ENCODE measurements around the gene RILP.
A peak's percentile ranks its signal among the peaks of the same experiment; 100 is the strongest.
"Not testable (repeated sequence)": the region's sequence is repeated elsewhere in the genome, so short reads cannot be mapped to it uniquely, and the experiment has no call there.

Gene RILP

GRCh38 chr17:1649844-1650501 is at the start of gene RILP:
Gene RILP, minus strand, starts transcription at chr17:1649866. Its CDS starts 62 bp downstream, at chr17:1649804.
- peak within 1 kb of the TSS; percentile 66 for H3K4me3 ChIP-seq (ENCODE audit: low read depth, low read length)
- TF ChIP-seq CTCF (IDR thresholded peaks at IDR 0.05; ENCODE audit: low read depth, low read length), result no peak

- no peak for TF ChIP-seq CTCF (IDR thresholded peaks at IDR 0.05; ENCODE audit: low read depth, low read length)
- no peak overlapping the region for H3K4me3 ChIP-seq (ENCODE audit: low read depth, low read length)
Measured at GRCh38 chr17:1697681-1698080, 48.0 kb upstream of the RILP start.

GRCh38 chr17:1695365-1695764 is 45.7 kb upstream of the RILP start:
- no peak overlapping the region for H3K4me3 ChIP-seq (ENCODE audit: low read depth, low read length)
- TF ChIP-seq CTCF (IDR thresholded peaks at IDR 0.05; ENCODE audit: low read depth, low read length), result no peak

GRCh38 chr17:1693339-1693738 is 43.7 kb upstream of the RILP start:
- H3K4me3 ChIP-seq (ENCODE audit: low read depth, low read length), result no peak overlapping the region
- TF ChIP-seq CTCF (IDR thresholded peaks at IDR 0.05; ENCODE audit: low read depth, low read length), result no peak

GRCh38 chr17:1690544-1691221 is 41.0 kb upstream of the RILP start:
- H3K4me3 ChIP-seq (ENCODE audit: low read depth, low read length), result no peak overlapping the region
- no peak for TF ChIP-seq CTCF (IDR thresholded peaks at IDR 0.05; ENCODE audit: low read depth, low read length)

GRCh38 chr17:1688405-1688804 is 38.7 kb upstream of the RILP start:
- H3K4me3 ChIP-seq (ENCODE audit: low read depth, low read length), result not testable (repeated sequence)

- no peak for TF ChIP-seq CTCF (IDR thresholded peaks at IDR 0.05; ENCODE audit: low read depth, low read length)
- no peak overlapping the region for H3K4me3 ChIP-seq (ENCODE audit: low read depth, low read length)
Measured at GRCh38 chr17:1686086-1686485, 36.4 kb upstream of the RILP start.

Measured in WI38 (cell line).